Fibroblast of skin of scalp (primary cell): ENCODE data around the gene FMNL1.
"Not testable (repeated sequence)": the region's sequence is repeated elsewhere in the genome, so short reads cannot be mapped to it uniquely, and the experiment has no call there.

Experiments used
- DNase-seq: peaks from one replicate; pipeline ENCODE4 v3.0.0-alpha.2; 2013

Gene FMNL1

DNA sequence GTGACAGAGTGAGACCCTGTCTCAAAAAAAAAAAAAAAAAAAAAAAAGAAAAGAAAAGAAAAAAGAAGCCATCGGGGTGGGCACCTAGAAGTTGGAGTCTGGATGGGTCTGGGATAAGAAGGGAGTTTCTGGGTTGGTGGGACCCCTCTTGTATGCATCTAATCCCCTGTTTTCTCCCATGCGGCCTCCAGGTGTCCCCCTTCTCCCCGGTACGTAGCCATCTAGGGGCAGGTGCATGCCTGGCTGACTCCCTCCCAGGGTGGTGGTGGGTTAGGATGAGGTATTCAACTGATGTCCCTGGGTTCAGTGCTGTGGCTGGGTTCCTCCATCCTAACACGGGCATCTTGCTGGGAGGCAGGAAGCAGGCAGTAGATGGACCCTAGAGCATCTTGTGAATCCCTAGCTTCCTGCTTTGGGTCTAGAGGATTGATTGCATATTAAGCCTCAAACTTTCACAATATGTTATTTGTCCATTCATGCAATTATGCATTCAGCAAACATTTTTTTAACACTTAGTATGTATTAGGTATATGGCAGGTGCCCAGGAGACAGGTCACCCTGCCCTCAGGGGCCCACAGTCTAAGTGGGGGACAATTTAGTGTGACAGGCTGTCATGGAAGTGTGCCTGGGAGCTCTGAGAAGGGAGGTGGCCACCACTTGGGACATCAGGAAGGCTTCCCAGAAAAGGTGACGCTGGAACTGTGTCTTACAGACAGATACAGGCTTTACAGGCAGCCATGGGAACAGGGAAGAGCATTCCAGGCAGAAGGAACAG is 13.1 kb downstream of the FMNL1 start:
- peak; percentile 14 for DNase-seq

- peak; percentile 70 for DNase-seq
These were observed 14.0 kb downstream of the FMNL1 start for GRCh38 chr17:45235416-45236281.

DNA sequence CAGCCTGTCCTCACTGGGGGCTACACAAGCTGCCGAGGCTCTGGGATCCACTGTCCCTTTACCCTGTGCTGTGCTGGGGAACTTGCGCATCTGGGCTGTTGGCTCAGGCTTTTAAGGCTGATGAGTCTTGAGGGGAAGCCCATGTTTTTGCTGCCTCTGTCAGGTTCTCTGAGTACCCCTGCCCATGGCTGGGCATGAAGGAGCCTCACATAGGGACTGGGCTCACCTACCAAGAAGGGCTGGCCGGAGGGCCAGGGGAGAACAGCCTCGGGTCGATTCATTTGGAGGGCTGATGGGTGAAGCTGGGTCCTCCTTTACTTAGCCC is 14.6 kb downstream of the FMNL1 start:
- DNase-seq: no peak

DNA sequence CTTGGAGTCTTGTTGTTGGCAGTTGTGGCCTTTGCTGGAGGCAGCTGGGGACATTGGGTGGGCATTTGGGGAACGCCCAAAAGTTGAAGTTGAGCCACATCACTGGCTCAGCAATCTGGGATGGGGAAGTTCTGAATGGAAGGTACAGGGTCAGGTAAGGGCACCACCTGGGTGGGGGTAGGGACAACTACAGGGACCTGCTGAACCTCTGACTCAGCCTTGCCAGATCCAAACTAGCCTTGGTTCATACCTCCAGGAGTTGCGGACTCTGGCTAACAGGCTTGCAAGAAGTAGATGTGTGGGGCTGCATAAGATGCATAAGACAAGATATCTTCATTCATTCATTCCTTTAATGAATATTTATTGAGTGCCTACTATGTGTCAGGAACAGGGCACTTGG is 16.0 kb downstream of the FMNL1 start:
- no peak for DNase-seq

- DNase-seq: no peak
These were observed 16.6 kb downstream of the FMNL1 start for GRCh38 chr17:45238155-45238774.

- no peak for DNase-seq
These were observed 19.2 kb downstream of the FMNL1 start for GRCh38 chr17:45240905-45241327.

- DNase-seq: no peak
These were observed 19.8 kb downstream of the FMNL1 start for GRCh38 chr17:45241328-45242028.

DNA sequence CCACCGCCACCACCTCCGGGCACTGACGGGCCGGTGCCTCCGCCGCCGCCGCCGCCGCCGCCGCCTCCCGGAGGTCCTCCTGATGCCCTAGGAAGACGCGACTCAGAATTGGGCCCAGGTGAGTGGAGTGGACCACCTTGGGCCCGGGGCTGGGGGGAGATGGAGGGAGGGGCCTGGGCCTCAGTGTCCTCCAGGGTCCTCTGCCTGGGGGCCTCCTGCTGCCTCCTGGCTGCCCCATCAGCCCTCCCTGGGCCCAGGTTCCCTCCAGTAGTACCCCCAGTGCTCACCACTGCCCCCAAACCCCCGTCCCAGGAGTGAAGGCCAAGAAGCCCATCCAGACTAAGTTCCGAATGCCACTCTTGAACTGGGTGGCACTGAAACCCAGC is 20.3 kb downstream of the FMNL1 start:
- no peak for DNase-seq

DNA sequence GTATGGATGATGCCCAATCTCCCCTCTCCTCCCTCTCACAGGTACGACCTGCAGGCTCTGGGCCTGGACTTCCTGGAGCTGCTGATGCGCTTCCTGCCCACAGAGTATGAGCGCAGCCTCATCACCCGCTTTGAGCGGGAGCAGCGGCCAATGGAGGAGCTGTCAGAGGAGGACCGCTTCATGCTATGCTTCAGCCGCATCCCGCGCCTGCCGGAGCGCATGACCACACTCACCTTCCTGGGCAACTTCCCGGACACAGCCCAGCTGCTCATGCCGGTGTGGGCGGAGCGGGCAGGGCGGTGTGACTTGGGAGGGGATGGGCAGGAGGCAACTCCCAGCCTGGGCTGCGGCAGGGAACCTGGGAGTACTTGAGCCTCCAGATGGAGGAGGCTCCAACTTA is 22.1 kb downstream of the FMNL1 start:
- DNase-seq: no peak

DNA sequence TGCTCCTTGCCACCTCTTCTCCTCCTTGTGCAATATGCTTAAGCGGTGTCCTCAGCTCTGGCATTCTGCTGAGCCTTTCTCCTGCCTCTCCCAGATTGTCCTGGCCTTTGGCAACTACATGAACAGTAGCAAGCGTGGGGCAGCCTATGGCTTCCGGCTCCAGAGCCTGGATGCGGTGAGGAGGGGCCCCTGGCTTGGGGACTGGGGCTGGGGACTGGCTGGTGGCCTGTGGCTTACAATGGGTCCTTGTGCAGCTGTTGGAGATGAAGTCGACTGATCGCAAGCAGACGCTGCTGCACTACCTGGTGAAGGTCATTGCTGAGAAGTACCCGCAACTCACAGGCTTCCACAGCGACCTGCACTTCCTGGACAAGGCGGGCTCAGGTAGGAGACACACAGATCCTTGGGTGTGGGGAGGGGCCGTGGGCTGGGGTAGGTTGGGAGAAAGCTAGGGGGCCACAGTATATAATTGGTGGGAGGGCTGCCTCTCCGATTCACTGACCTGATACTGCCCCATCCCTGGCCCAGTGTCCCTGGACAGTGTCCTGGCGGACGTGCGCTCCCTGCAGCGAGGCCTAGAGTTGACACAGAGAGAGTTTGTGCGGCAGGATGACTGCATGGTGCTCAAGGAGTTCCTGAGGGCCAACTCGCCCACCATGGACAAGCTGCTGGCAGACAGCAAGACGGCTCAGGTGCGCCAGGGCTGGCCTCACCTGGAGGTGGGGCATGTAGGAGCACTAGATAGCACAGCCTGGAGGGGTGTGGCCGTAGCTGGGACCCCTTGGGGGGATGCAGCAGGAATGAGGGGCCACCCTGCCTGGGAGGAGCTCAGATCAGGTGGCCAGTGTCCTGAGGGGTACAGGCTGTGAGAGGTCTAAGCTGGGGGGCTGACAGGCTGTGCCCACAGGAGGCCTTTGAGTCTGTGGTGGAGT is 23.3 kb downstream of the FMNL1 start:
- no peak for DNase-seq

- no peak for DNase-seq
These were observed 24.7 kb downstream of the FMNL1 start for GRCh38 chr17:45246338-45246737.

DNA sequence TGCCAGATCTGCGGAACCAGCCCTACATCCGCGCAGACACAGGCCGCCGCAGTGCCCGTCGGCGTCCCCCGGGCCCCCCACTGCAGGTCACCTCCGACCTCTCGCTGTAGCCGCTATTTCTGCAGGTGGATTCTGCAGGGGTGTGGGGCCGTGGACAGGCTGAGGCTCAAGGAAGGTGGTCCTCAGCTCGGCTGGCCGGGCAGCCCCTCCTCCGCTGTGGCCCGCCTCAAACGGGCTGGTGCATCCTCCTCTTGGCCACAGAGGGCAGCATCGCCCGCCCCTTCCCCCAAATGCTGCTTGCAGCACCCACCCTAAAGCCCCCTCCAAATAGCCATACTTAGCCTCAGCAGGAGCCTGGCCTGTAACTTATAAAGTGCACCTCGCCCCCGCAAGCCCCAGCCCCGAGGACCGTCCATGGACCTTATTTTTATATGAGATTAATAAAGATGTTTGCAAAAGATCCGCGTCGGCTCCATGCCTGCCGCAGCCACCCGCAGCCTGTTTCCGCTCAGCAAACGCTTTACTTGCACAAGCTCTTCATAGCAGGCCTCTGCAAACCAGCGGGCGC is 25.3 kb downstream of the FMNL1 start:
- DNase-seq: peak; percentile 23

- DNase-seq: peak; percentile 35
These were observed 25.9 kb downstream of the FMNL1 start for GRCh38 chr17:45247429-45248131.

- DNase-seq: no peak
These were observed 26.7 kb downstream of the FMNL1 start for GRCh38 chr17:45248132-45248957.

- DNase-seq: no peak
These were observed 30.2 kb downstream of the FMNL1 start for GRCh38 chr17:45251931-45252330.

- not testable (repeated sequence) for DNase-seq
These were observed 31.6 kb downstream of the FMNL1 start for GRCh38 chr17:45253237-45253636.

- DNase-seq: no peak
These were observed 32.2 kb downstream of the FMNL1 start for GRCh38 chr17:45253879-45254278.

DNA sequence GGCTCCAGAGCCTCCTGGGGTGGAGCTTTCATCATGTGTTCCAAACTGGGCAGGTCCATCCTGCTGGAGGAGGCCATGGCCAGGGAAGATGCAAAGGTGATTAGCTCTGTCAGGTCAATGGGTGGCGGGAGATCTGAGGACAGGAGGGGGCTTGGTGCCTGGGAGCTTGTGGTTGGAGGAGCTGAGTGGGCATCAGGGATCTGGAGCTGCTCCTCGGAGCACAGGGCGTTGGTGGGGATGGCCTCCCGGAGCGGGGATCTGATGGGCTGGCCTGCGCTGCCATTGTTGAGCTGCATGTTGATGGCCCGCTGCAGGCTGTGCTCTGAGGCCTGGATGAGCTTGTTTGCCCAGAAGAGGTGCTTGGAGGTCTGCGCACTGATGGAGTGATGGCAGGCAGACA is 33.7 kb downstream of the FMNL1 start:
- DNase-seq: no peak

DNA sequence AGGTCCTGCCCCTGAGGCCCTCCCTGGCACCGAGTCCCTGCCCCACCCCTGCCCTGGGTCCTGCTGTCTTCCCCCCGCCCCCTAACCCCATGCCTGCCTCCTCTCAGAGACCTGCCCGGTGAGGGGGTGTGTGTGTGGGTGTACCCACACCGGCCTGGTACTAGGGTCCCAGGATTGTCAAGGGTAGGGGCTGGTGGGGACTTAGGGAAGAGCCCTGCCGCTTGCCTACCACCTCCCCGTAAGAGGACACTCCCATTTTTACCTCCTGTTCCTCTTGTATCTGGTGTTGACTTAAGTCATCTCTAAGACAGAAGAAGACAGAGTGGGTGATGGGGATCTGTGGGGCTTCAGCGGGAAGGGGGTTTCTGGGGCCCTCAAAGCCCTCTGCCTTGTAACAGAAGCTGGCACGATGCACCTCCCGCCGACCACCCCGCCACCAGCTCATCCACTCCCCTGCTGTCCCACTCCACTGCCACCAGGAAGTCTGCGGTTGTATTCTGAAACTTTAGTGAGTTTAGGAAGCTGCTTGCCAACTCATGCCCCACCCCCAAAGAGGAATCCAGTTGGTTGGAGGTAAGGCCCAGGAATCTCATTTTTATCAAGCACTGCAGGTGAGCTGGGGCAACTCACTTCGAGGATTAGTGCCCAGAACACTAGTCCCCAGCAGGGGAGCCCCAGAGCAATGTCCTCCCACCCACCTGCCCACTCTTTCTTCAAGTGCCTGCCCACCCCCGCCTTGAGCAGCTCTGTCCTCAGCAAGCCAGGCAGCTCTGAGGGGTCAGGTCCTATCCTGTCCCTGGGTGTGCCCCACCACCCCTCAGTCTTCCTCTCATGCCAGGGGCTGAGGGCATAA is 34.7 kb downstream of the FMNL1 start:
- DNase-seq: no peak
